ENCODE results near the gene CORO1C.

DNA sequence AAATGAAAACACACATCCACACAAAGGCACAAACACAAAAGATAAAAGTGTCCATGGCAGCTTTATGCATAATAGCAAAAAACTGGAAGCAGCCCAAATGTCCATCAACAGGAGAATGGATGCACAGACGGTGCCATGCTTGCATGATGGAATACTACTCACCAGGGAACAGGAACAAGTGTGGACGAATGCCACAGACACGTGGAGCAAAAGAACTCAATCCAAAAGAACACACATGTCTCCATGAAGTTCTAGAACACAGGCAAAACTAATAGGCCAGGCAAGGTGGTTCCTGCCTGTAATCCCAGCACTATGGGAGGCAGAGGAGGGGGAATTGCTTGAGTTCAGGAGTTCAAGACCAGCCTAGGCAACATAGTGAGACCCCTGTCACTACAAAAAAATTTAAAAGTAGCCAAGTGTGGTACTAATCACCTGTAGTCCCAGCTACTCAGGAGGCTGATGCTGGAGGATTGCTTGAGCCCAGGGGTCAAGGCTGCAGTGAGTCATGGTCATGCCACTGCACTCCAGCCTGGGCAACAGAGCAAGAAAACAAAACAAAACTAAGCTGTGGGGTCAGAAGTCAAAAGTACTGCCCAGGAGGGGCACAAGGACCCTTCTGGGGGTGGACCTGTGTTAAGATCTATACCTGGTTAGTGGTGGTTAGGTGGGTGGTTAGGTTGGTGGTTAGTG lies 126.2 kb downstream of the CORO1C start:
- TF ChIP-seq, protein P1, sequence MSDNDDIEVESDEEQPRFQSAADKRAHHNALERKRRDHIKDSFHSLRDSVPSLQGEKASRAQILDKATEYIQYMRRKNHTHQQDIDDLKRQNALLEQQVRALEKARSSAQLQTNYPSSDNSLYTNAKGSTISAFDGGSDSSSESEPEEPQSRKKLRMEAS (IDR thresholded peaks at IDR 0.05; ENCODE audit: low read depth), result no peak
- TF ChIP-seq RAD21 (IDR thresholded peaks at IDR 0.05; ENCODE audit: low read length) (no peak), RXRA (IDR thresholded peaks at IDR 0.05; ENCODE audit: borderline replicate concordance, low read depth) (no peak), FOXM1 (IDR thresholded peaks at IDR 0.05; ENCODE audit: low read depth) (no peak), RFX5 (IDR thresholded peaks at IDR 0.05; ENCODE audit: low read length) (no peak)
- TF ChIP-seq, protein P2, sequence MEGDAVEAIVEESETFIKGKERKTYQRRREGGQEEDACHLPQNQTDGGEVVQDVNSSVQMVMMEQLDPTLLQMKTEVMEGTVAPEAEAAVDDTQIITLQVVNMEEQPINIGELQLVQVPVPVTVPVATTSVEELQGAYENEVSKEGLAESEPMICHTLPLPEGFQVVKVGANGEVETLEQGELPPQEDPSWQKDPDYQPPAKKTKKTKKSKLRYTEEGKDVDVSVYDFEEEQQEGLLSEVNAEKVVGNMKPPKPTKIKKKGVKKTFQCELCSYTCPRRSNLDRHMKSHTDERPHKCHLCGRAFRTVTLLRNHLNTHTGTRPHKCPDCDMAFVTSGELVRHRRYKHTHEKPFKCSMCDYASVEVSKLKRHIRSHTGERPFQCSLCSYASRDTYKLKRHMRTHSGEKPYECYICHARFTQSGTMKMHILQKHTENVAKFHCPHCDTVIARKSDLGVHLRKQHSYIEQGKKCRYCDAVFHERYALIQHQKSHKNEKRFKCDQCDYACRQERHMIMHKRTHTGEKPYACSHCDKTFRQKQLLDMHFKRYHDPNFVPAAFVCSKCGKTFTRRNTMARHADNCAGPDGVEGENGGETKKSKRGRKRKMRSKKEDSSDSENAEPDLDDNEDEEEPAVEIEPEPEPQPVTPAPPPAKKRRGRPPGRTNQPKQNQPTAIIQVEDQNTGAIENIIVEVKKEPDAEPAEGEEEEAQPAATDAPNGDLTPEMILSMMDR (IDR thresholded peaks at IDR 0.05), result no peak
